GM18873 (cell line): ENCODE data around the gene MAPK8.

Source experiments
- ATAC-seq: cut with Tn5 transposase; IDR thresholded peaks from one replicate; pipeline ENCODE4 v1.9.1; 2021; ENCODE audit warnings: mild to moderate bottlenecking, moderate library complexity, moderate number of reproducible peaks; ENCODE audit not compliant: unreplicated experiment, low FRiP score

The MAPK8 gene

DNA sequence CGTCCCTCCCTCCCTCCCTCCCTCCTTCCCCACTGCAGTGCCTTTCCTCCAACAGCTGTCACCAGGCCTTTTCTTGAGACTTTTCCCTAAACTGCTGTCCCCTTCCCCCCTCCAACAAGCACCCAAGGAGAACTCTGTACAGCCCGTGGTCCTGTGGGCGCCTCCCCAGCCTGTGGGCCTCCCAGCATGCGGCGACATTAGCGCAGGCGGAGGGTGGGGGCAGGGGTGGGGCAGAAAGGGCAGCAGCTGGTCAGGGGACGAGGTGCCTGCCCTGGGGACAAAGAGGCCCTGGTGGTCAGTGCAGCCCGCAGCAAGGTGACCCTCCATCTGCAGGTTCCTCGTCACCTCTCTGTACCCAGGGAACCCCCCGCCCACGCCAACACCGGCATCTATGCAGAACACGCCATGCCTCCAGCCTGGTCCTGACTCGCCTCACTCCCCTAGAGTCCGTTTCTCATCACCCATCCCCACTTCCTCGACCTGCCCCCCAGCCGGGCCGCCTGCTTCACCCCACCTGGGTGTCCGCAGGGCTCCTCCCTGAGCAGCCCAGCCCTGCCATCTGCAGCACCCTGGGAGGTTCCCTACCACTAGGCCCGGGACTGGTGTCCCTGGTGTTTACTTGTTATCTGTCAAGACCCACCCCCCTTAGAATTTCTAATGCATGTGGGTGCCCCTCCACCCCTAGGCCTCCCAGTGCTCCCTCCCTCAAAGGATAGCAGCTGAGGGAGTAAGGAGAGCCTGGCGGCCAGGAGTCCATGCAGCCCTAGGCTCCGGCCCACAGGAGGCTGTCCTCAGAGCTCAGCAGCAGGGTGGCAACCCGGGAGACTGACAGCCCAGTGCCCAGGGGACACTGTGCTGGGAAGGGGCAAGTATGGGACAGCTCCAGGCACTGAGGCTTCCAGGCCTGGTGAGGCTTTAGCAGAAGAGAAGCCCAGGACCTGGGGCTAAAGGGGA, 150.6 kb downstream of the MAPK8 start:
- no peak for ATAC-seq

DNA sequence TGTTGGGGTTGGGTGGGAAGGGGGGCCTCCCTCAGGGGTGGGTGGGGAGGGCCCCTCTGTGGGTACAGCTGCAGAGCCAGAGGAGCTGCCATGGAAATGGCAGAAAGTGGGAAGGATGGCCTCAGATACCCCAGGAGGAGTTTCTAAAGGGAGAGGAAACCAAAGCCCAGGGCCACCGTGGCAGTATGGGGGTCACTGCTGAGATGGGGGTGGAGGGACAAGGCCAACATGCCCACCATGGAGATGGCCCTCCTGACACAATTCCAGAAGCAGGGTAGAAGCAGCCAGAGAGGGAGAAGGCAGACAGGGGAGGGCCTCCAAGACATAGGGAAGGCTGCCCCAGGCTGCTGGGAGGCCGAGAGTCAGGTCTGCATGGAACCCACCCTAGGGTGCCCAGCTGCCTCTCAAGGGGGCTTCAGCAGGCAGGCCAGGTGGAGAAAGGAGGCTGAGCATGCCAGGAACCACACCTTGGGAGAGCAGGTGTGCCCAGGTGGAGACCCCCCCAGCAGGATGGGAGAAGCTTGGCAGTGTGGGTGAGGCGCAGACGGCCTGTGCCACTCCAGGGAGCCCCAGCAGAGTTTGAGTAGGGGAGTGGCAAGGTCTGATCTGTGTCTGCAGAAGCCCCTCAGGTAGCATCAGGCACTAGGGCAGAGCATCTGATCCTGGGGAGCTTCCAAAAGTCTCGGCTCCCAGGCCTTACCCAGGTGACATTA, 151.6 kb downstream of the MAPK8 start:
- ATAC-seq, result no peak

DNA sequence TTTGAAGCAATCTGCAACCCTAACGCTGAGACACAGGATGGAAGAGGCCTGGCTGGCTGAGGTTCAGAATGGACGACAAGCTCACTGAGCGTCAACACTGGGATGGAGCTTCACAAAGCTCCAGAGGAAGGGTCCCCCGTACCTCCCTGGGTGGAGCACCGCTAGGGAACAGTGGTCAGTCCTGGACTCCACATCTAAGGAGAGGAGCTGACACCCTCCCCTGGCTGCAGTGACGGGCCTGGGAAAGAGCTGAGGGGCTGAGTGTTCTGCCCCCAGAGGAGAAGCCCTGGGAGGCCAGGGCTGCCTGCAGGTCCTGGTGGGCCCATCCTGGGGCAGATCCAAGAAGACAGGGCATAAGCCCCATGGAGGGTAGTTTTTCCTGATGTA, 152.2 kb downstream of the MAPK8 start:
- ATAC-seq, result no peak

DNA sequence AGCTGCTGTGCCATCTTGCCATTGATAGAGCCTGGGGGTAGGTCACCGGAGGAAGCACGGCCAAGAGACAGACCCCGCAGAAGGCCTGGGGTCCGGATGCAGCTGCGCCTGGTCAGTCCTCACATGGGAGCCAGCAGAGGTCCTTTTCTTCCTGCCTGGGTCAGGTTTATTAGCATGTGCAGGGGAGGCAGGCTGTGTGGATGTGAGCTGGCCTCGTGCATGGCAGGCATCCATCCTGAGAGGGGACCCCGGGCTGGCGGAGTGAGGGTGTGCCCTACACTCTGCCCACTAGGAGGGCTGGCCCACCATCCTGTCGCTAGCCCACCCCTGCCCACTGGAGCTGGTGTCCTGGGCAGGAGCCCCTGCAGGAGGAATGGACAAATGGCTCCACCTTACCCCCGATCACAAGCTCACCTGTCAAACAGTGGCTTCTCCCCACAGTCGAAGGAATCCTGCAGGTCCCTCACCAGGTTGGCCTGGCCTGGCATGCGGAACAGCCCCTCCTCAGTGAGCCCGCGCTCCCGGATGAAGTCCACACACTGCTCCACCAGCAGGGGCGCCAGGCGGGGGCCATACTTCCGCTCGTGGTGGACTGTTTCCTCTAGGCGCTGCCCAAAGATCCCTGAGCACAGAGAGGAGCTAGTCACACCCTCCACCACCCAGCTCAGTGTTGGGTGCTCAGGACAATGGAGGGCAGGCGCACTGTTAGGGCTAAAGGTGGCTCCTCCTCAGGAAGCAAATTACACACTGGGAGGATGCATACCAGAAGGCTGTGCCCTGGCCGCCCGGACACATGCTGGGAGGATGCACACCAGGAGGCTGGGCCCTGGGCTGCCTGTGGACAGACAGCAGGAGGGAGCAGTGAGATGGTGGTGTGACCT, 153.0 kb downstream of the MAPK8 start:
- ATAC-seq, result no peak

DNA sequence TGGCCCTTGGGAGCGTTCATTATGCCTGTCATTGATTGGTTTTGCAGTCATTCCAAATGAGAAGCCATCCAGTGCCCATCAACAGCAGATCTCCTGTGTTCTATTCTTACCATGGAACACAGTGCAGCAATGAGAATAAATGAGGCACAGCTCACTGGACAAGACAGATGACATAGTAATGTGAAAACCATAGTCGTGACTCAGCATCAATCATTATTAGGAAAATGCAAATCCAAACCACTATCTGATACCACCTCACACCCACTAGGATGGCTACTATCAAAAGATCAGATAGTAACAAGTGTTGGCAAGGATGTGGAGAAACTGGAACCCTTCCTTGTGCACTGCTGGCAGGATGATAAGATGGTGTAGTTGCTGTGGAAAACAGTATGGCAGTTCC, 153.7 kb downstream of the MAPK8 start:
- no peak for ATAC-seq

DNA sequence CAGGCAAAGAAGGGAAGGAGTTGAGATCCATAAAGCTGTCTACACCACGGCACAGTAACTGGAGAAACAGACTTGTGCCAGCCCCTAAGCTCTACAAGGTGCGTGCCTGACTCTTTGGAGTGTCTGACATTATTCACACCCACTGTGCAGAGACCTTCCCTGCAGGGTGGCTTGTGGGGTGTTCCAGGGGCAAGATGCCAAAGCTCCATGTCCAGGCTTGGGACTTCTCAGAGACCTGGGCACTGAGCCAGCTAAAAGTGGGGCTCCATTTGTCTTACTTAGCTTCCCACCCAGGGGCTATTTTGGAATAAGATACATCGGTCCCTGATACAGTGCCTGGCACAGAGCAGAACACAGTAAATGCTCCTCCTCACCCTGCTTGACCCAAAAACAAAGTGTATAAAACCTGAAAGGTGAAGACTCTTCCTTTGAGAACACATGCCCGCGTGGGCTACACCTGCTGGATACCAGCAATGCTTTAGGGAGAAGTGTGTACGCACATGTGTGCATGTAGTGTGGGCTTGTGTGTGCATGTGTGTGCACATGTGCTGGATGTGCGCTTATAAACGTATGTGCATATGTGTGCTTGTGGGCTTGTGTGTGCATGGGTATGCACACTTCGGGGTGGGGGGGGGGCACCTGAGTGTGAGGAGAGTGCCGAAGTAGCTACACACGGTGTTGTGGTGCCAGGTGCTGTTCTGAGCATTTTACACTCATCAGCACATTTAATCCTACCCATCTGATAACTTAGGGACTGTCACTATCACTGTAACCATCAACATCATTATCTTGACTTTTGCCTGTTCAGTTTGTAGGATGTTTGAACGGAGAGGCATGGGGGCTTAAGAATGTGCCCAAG, 155.4 kb downstream of the MAPK8 start:
- no peak for ATAC-seq

DNA sequence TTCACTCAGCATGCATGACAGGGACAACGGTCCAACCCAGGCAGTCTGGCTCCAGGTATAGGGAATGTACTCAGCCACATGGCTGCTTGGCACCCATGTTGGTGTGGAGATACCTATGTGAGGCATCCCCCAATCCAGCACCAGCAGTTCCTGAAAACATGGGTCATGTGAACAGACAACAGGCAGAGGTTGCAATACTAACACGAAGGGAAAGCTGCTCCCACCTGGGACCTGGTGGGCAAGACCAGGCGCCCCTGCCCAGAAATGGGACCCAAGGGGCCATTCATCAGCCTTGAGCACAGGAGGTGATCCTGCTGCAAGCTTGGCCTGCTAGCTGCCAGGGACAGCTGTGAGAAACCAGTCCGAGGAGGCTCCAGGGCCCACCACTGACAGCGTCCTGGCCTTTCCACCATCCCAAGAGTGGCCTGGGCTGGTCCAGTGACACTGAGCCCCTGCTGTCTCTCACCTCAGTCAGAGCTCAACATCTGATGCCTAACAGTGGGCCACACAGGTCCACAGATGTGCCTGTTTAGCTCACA, 156.1 kb downstream of the MAPK8 start:
- no peak for ATAC-seq

DNA sequence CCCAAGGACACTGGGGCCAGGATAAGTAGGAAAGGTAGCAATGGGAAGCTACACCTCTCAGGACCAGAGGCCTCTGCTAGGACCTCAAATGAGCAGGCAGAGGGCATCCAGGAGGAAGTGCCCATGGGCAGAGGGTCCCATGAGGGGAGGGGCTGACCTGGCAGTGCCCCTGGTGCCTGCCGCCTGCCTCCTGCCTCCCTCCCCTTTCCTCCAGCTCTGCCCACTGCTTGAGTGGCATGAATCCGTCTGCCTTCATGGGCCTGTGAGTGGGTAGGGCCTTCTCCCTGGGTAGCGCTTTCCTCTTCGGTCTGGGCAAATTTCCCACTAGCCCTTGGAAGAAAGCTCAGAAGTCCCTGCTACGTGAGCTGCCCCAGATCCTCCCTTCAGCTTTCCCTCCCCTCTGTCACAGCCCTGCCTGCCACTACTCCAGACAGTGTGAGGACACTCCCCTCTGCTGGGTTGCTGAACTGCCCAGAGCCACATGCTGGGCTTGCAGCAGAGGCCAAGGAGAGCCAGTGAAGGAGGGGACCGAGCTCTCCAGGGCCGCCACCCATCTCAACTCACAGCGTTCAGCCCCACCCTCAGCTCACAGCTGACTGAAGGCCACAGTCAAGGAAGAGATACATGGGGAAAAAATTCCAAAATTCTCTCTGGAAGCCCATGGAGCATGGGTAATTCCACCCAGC, 157.0 kb downstream of the MAPK8 start:
- ATAC-seq, result no peak

DNA sequence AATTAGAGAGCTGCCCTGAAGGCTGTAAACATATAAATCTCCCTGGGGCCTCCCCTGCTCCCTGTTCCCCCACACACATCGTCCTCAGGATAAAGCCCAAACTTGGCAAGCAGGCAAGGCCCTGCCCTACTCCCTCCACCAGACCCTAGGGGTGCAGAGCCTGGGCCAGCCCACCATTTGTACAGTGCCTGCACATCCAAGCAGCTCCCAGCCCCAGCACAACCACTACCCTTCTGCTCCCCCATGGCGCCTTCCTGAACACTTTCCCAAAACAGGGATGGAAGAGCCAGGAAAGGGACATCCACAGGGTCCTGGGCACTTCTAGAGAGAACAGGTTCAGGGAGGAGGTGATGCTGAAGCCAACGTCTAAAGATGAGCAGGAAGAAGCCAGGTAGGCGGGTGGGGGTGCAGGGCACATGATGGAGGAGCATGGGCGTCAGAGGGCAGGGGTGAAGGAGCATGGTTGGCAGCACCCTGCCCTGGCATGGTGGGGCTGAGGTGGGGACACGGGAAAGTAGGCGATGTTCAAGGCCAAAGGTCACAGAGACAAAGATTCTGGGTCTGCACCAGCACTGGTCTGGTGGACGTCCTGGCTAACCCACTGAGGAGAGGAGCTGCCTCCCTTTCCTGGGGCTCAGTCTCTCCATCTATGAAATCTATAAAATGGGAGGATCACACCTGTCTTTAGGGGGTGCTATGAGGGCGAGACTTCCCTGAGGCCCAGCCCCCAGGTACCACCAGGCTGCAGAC, 157.8 kb downstream of the MAPK8 start:
- ATAC-seq, result no peak

DNA sequence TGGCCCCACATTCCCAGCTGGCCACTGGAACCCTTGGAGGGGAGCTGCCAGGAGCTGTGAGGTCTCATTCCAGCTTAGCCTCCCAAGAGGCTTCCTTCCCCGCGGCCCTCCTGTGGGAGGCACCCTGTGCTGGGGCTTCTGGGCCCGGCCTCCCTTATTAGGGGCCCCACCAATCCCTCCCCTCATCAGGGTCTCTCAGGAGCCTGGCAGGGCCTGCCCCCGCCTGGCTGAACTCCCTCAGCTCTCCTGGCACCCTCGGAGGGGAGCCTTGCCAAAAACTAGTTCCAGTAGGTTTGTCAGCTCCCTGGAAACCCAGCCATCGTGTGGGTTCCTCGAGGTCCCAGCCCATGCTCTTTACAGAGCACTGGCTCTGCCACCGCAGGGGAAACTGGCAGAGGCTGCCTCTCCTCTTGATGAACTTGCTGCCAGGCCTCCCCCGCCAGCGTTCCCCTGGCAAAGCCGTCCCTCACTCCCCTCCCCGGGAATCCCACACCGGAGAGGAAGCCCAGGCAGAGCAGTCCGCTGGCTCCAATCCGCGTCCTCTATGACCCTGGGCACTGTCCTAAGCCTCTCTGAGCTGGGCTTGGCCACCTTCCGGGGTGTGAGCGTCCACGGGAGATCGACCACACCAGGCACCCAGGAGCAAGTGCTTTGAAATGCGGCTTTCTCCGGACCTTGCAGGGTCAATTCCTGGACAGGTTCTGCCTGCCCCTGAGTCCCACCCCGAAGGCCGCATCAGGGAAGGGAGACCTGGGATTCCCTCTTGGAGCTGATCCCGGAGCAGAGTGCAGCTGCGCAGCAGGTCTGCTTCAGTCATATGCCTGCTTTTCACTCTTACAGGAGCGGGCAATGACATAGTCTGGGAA, 158.6 kb downstream of the MAPK8 start:
- no peak for ATAC-seq

DNA sequence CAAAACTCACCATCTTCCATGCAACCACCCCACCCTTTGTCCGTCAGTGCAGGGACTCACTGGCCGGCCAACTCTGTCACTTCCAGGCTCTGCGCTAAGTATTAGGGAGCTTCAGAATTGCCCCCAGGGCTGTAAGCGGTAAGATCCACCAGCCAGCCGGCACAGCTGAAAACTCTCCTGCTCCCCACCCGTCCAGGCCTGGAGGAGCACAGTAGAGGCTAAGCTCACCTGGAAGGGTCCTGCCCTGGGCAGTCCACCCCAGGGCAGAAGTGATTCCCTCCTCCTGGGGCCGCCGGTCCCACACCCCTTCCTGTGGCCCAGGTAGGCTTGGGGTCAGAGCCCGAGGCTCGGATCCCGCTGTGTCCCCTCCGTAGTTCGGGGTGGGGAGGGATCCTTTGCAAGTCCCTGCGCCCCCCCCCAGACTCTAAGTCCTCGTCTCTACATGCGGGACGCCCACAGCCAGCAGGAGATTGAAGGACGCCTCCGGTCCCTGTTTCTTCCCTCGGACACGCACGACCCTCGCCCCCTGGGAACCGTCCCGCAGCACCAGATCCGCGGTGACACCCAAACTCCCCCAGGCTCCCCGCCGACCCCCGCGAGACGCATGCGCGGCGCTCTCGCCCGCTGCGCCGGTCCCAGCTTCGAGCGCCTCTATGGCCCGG, 159.5 kb downstream of the MAPK8 start:
- ATAC-seq, result no peak

DNA sequence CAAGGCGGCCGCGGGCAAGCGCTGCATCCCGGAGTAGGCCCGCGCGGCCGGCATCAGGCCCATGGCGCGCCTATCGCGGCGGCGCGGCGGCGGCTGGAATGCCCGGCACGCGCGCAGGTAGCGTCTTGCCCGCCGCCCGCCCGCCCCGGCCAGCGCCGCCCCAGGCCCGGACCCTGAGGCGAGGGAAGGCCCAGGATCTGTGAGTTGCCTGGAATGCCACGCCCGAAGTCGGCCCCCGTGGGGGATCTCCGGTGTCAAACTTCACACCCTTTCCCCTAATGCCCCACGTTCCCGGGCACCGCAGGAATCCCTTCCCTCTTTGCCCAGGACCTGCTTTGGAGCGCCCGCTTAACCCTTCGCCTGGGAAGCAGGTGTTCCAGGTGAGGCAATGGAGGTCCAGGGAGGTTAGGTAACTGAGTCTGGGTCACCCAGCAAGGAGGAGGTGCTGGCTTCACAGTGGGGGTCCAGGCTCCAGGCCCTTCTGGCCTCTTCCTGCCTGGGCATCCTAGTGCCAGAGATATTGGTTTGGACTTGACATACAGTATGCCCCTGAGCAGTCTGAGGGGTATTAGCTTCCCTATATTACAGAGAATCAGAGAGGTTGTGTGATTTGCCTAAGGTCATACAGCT, 160.2 kb downstream of the MAPK8 start:
- ATAC-seq, result no peak

DNA sequence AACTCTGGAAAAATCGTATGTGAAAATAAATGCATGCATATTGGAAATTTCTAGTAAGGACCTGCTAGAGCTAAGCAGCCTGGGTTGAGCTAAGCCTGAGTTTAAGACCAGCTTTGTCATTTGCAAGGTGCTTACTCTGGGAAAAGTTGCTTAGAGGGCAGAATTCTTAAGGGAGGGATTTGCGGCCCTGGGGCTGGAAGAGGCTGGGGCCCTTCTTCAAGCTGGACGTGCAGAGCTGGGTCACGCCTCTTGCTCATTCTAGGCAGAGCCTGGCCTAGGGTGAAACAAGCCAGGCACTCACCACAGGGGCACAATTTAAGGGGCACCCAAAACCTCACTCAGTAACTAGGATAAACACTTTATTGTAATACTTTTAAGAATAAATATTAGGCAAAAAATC, 161.2 kb downstream of the MAPK8 start:
- ATAC-seq, result no peak

DNA sequence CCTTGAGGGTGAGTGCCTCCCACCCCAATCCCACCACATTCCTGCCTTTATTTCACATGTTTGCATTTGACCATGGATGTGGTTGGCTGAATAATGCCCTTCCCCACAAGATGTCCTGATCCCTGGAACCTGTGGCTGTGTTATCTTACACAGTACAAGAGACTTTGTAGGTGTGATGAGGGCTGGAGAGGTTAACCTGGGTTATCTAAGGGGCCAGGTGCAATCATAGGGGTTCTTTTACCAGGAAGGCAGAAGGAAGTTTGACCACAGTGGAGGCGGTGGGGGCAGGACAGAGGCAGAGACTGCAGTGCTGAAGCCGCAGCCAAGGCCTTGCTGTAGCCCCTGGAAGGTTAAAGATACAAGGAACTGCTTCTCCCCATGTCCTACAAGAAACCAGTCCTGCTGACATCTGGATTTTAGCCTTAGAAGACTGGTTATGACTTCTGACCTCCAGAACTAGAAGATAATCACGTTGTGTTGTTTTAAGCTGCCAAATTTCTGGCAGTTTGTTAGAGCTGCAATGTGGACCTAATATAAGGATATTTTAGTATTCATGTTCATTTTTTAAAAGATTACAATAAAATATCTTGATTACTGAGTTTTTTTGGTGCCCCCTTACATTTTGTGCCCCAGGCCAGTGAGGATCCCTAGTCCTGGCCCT, 161.8 kb downstream of the MAPK8 start:
- no peak for ATAC-seq

DNA sequence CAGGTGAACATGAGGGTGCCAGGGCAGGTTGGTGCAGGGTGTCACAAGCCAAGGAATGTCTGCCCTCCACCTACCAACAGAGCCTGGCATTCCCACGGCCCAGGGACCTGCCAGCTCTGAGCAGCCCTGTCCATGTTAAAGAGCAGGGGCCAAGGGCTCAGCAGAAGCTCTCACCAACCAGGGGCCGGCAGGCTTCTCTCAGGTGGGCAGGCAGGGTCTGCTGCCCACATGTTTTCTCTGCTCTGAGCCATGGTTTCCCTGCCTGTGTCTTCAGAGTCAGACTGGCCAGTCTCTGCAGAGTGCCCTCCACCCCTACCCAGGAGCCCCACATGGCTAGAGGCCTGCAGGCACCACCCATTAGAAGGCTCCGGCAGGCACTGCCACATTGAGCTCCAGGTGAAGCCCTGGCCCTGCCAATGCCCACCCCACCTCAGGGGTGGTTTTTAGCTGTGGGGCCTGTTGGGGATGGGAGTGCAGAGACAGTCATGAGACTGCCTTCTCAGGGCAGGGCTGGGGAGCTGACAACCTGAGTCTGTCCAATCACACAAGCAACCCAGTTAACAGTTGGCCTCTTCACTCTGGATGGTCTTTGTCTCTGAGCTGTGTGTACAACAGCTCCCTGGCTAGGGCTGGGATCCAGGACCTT, 162.5 kb downstream of the MAPK8 start:
- no peak for ATAC-seq
